OCI-LY7 (cell line): ENCODE results near the gene FDCSP. TPM values are rescaled to one million over a fixed set of nuclear protein-coding genes. Genes with fewer than 3 reads are reported as not detected.
A peak's percentile ranks its signal among the peaks of the same experiment; 100 is the strongest.

Source experiments
- BruUV-seq: library from RNA; stranded (reverse); fragments of 400-500 nt; replicated peaks from 2 replicates; lab custom pipeline; 2021; lab: Mats Ljungman, UMichigan
- CTCF ChIA-PET: fragments of 300-600 bp; sonication (Branson Sonifier 250); formaldehyde crosslinking; loops from one replicate; lab custom pipeline; 2022; ENCODE audit warnings: antibody characterized with exemption; ENCODE audit not compliant: unreplicated experiment; lab: Charles Lee
- POLR2A ChIA-PET: fragments of 300-600 bp; sonication (Branson Sonifier 250); formaldehyde crosslinking; loops from one replicate; lab custom pipeline; 2022; ENCODE audit warnings: antibody characterized with exemption; lab: Charles Lee
- DNase-seq: peaks from one replicate; pipeline ENCODE4 v3.0.0-alpha.2; 2015; ENCODE audit warnings: low spot score
- H2AFZ ChIP-seq: fragments of 200-600 bp; sonication (generic), shearing (Covaris generic); 2 replicates; pipeline ENCODE4 v1.6.1; 2014; ENCODE audit warnings: mild to moderate bottlenecking, antibody characterized with exemption, low read length, moderate library complexity
- H3K27ac ChIP-seq: fragments of 200-600 bp; sonication (generic); 2 replicates; pipeline ENCODE4 v1.5.1; 2014; ENCODE audit warnings: mixed run types, low read depth, mild to moderate bottlenecking, moderate library complexity, low read length, inconsistent platforms; ENCODE audit not compliant: poor library complexity, severe bottlenecking
- H3K36me3 ChIP-seq: fragments of 200-600 bp; sonication (generic); 2 replicates; pipeline ENCODE4 v1.6.1; 2014; ENCODE audit warnings: mild to moderate bottlenecking, antibody characterized with exemption, low read length, moderate library complexity, mixed read lengths; ENCODE audit not compliant: insufficient read depth
- H3K4me1 ChIP-seq: fragments of 200-600 bp; sonication (generic); 2 replicates; pipeline ENCODE4 v1.5.1; 2014; ENCODE audit warnings: mild to moderate bottlenecking, low read length; ENCODE audit not compliant: insufficient read depth, poor library complexity, severe bottlenecking
- H3K4me2 ChIP-seq: fragments of 200-600 bp; sonication (generic); 2 replicates; pipeline ENCODE4 v1.6.1; 2014; ENCODE audit warnings: mild to moderate bottlenecking, low read length
- H3K4me3 ChIP-seq: fragments of 200-600 bp; sonication (generic); 2 replicates; pipeline ENCODE4 v1.5.1; 2014; ENCODE audit warnings: mild to moderate bottlenecking, low read depth, low read length; ENCODE audit not compliant: poor library complexity, severe bottlenecking
- H3K79me2 ChIP-seq: fragments of 200-600 bp; sonication (generic); 2 replicates; pipeline ENCODE4 v1.6.1; 2016; ENCODE audit warnings: low read depth, mild to moderate bottlenecking, low read length, moderate library complexity, mixed read lengths; ENCODE audit not compliant: insufficient read depth
- H3K9me2 ChIP-seq: fragments of 200-600 bp; sonication (generic); 2 replicates; pipeline ENCODE4 v1.6.1; 2016; ENCODE audit warnings: mild to moderate bottlenecking, low read length, mixed read lengths; ENCODE audit not compliant: insufficient read depth
- H3K9me3 ChIP-seq: fragments of 200-600 bp; sonication (generic); 2 replicates; pipeline ENCODE4 v1.6.1; 2014; ENCODE audit warnings: mild to moderate bottlenecking, mixed run types, low read length, mixed read lengths
- H4K20me1 ChIP-seq: fragments of 200-600 bp; sonication (generic); 2 replicates; pipeline ENCODE4 v1.6.1; 2014; ENCODE audit warnings: mild to moderate bottlenecking, antibody characterized with exemption, low read length, moderate library complexity, mixed read lengths; ENCODE audit not compliant: insufficient read depth
- CTCF ChIP-seq: fragments of 200-600 bp; sonication (generic); conservative IDR thresholded peaks from 2 replicates; pipeline ENCODE4 v1.5.1; 2014; ENCODE audit warnings: mild to moderate bottlenecking, antibody characterized with exemption, low read length, moderate library complexity, mixed read lengths
- EZH2phosphoT487 ChIP-seq: fragments of 200-600 bp; sonication (generic); IDR thresholded peaks from 2 replicates; pipeline ENCODE4 v1.6.1; 2018; ENCODE audit warnings: low read depth, borderline replicate concordance, mild to moderate bottlenecking, mixed run types, antibody characterized with exemption, low read length, moderate library complexity, mixed read lengths
- intact Hi-C: fragments of 100-400 bp; cut with micrococcal nuclease; formaldehyde crosslinking; loops from one replicate; pipeline ENCODE4 v1.10.0; 2022; ENCODE audit not compliant: unreplicated experiment
- total RNA-seq, 2 experiments: library from RNA; depleted of rRNA in 1 of 2; stranded (reverse); fragments of >200 nt in 1 of 2; shearing (Covaris generic) in 1 of 2; gene quantifications; 2 replicates each; pipeline ENCODE4 v1.2.3, GENCODE V29; 2014 to 2022

Gene FDCSP
- total RNA-seq, 2 experiments from 2014 or later: not detected

GRCh38 chr4:70251250-70251944 is 25.5 kb downstream of the FDCSP start:
- no peaks in the 10 kb centered on the region for H3K9me2 ChIP-seq
- no peaks in the 10 kb centered on the region for H3K36me3 ChIP-seq
- no TSS peak for BruUV-seq
- no peak for DNase-seq
- TF ChIP-seq CTCF: no peak
- no peak for TF ChIP-seq EZH2phosphoT487
- no peak overlapping the region for H3K27ac ChIP-seq
- H3K4me2 ChIP-seq: no peak overlapping the region
- no peak overlapping the region for H3K4me3 ChIP-seq
- no peaks in the 10 kb centered on the region for H4K20me1 ChIP-seq
- no peaks in the 10 kb centered on the region for H3K4me1 ChIP-seq
- ChIA-PET POLR2A (no interaction called here), CTCF (no interaction called here)
- intact Hi-C loops: no loop called here
- H3K79me2 ChIP-seq: no peaks in the 10 kb centered on the region
- H3K9me3 ChIP-seq: no peaks in the 10 kb centered on the region
- no peak overlapping the region for H2AFZ ChIP-seq

- Histone ChIP-seq H3K27ac (no peak overlapping the region), H3K4me2 (no peak overlapping the region), H3K4me1 (no peaks in the 10 kb centered on the region), H3K4me3 (no peak overlapping the region), H3K36me3 (no peaks in the 10 kb centered on the region), H3K79me2 (no peaks in the 10 kb centered on the region), H3K9me2 (no peaks in the 10 kb centered on the region), H2AFZ (no peak overlapping the region), H4K20me1 (no peaks in the 10 kb centered on the region), H3K9me3 (no peaks in the 10 kb centered on the region)
- CTCF ChIA-PET: no interaction called here
- BruUV-seq: no TSS peak
- intact Hi-C loops: no loop called here
- no peak for DNase-seq
- TF ChIP-seq CTCF (no peak), EZH2phosphoT487 (no peak)
- POLR2A ChIA-PET: no interaction called here
Measured at GRCh38 chr4:70251945-70252277, 26.0 kb downstream of the FDCSP start.

- ChIA-PET POLR2A (interaction anchor here (0.7 to 1.4 kb wide), 3 partner anchors 9 to 30 kb away, joined by 3 read pairs; no protein-coding TSS in a partner anchor), CTCF (interaction anchor here (0.6 kb wide), 1 partner anchor 87 kb away, joined by 3 read pairs; no protein-coding TSS in a partner anchor)
- no peaks in the 10 kb centered on the region for H4K20me1 ChIP-seq
- no peaks in the 10 kb centered on the region for H3K4me1 ChIP-seq
- H3K79me2 ChIP-seq: no peaks in the 10 kb centered on the region
- H3K9me3 ChIP-seq: no peaks in the 10 kb centered on the region
- no TSS peak for BruUV-seq
- no peaks in the 10 kb centered on the region for H3K9me2 ChIP-seq
- H2AFZ ChIP-seq: no peak overlapping the region; the same call in 1 of the 2 replicates
- no peak overlapping the region for H3K4me2 ChIP-seq
- no peak for DNase-seq
- no peak overlapping the region for H3K27ac ChIP-seq
- intact Hi-C loops: no loop called here
- H3K4me3 ChIP-seq: no peak overlapping the region
- TF ChIP-seq CTCF: peak; percentile 65; the same call in 1 of the 2 replicates
- TF ChIP-seq EZH2phosphoT487: no peak
- no peaks in the 10 kb centered on the region for H3K36me3 ChIP-seq
Measured at GRCh38 chr4:70269674-70270073, 43.8 kb downstream of the FDCSP start.
